GDM1 (cell line): ENCODE results near the gene SNED1.

Experiments used
- DNase-seq: peaks from one replicate; lab custom pipeline; 2025; lab: John Stamatoyannopoulos, UW

The SNED1 gene

GRCh38 chr2:240992572-240993291, 5.7 kb upstream of the SNED1 start:
- no peak for DNase-seq

GRCh38 chr2:240993446-240994170, 4.8 kb upstream of the SNED1 start:
- DNase-seq = no peak

DNA sequence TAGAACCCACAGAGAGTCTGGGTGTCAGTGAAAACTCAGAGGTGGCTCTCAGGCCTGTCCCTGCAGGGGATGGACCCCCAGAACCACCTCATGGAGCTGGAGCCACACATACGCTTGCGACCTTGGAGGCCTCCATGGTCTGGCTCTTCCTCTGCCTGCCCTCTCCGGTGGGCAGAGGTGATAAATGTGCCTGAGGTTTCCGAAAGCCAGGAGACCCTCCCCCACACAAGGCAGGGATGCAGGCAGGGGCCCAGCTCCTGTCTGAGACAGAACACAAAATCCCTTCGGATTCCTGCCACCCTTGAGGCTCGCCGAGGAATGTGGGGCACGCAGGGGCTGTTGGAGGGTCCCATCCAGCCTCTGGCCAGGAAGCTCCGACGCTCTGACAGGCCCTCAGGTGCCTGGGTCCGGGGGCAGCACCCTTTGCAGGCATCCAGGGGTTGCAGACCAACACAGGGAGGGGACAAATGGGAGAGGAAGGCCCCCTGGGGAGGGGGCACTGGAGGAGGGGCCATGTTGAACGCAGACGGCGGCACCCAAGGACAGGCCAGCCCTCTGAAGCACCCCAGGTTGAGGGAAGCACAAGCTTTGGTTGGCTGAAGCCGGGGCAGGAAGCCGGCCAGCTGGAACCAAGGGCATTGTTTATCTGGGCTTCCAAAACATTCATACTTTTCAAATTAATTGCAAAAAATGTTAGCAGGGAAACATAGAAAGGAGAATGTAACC, 4.1 kb upstream of the SNED1 start:
- DNase-seq = no peak

DNA sequence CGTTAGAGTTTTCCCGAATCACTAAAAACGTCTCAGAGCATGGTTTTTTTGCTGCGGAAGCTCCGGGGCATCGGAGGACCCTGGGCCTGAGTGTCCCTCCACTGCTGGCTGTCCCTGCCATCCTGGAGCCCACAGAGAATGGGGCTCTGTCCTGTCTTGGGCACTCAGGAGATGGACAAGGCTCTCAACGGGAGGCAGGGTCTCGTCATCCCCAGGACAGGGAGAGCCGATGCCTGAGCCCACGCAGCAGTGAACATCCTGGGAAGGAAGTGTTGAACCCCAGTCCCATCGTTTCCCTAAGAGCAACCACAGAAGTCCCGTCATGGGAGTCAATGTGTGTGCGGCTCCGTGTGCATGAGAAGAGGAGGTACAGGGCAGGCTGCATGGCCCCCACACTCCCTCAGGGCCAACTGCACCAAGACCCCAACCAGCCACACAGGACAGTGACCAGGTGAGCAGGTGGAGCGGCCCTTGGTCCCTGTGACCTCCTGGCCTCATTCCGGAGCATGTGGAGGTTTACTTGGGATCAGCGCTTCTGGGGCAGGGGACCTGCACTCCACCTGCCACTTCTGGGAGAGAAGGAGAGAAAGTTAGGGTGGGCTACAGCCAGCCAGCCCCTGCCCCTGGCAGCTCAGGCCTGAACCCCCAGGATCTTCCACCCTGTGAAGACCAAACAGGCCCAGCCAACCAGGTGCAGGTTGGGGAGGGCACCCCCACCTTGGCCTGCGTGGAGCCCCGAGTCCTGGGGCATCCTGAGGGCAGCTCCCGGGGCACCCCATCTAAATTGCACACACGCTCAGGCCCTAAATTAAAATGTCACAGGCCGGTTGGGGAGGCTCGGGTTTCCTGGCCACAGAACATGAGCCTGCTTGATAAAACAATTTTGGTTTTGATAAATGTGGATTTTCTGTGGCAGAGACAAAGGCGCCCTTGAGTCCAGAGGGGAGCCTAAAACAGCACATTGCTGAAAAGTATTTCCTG, 3.1 kb upstream of the SNED1 start:
- DNase-seq = no peak

DNA sequence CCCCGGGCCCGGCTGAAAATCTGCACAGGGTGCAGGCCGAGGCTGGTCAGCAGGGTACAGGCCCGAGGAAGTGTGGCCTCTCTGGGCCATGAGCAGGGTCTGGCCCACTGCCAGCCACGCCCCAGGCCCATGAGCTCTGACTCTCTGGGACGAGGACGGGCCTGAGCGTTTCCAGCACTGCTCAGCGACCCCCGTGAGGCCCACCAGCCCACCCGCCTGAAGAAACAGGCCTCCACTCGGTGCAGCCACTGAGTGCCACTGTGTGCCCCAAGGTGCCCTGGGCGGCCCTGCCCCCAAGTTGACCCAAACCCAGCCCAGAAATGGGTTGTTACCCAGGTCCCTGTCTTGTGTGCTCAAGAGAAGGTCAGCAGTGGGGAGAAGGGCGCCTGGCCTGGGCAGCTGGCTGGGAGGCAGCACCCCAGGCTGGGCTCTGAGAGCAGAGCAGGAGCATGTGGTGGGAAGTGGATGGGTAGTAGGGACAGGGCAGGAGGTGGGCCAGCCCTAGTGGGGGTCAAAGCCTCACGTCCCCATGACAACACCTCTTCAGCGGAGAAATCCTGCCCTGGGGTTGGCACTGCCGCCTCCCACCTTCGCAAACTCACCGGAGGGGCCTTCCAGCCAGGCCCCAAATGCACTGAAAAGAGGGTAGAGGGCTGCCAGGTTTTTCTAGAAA, 2.1 kb upstream of the SNED1 start:
- no peak for DNase-seq

- no peak for DNase-seq
Measured at GRCh38 chr2:240996834-240997140, 1.6 kb upstream of the SNED1 start.

DNA sequence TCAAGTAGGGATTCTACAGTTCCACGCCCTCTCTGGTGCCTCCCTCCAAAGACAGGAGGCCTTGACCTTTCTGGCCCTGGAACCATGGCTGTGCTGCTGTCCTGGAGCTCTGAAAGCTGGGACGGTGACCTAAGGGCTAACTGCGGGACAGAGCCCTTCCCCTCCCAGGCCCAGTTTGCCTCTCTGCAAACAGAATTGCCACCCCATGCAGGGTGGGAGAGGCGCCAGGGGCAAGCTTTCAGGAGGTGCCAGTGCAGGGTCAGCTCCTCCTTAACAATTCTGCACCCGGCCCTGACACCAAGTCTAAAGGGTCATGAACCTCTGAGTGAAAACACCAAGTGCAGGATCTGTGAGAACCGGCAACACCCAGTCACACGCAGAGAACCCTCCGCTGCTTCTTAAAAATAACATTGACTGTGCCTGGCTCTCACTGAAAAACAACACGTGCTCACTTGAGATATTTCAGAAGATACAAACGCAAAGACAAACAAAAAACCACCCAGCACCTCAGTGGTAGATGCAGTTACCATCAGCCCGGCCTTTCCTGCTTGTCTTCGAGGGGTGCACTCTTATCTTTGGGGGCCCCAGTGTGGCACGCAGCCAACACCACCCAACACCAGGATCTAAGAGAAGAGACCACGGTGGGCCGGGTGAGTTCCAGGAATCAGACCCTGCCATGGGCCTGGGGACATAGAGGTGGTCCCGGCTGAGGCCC, 1.1 kb upstream of the SNED1 start:
- DNase-seq = no peak

DNA sequence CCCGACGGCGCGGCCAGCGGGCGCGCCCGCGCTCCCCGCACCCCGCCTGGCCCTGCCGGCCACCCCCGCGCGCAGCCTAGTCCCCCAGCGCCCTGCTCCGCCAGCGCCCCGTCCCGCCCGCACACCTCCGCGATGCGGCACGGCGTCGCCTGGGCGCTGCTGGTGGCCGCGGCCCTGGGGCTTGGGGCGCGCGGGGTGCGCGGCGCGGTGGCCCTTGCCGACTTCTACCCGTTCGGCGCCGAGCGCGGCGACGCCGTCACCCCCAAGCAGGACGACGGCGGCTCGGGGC, 232 bp downstream of the SNED1 start:
- DNase-seq = no peak

DNA sequence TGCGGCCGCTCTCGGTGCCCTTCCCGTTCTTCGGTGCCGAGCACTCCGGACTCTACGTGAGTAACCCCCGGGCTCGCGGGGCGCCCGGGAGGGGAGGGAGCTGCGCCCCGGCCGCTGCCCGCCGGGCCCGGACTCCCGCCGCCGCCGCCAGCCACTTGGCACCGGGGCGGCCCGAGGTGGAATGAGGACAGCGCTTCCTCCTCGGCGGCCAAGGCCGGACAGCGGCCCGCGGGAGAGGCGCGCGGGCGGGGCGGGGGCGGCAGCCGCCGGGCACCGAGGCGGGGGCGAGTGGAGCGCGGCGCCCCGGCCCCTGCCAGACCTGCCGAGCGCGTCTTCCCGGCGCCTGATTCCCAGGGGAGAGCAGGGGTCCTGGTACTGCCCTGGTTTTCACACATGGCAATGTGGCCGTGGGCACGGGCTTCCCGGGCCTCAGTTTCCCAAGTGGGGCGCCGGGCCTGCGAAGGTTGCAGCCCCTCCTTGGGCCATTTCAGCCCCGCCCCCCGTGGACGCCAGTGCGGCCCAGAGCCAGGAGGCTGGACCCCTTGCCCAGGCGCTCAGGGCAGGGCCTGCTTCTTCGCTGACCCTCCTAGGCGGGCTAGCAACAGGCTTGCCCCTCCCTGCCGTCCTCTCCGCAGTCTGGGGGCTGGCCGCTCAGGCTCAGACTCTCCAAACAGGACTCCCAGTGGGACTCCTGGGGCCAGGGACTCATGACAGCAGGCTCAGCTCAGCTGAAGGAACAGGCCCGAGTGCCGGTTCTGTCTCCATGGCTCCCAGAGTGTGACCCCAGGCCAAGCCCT, 775 bp downstream of the SNED1 start:
- no peak for DNase-seq

- no peak for DNase-seq
Measured at GRCh38 chr2:240999873-241000541, 1.6 kb downstream of the SNED1 start.

DNA sequence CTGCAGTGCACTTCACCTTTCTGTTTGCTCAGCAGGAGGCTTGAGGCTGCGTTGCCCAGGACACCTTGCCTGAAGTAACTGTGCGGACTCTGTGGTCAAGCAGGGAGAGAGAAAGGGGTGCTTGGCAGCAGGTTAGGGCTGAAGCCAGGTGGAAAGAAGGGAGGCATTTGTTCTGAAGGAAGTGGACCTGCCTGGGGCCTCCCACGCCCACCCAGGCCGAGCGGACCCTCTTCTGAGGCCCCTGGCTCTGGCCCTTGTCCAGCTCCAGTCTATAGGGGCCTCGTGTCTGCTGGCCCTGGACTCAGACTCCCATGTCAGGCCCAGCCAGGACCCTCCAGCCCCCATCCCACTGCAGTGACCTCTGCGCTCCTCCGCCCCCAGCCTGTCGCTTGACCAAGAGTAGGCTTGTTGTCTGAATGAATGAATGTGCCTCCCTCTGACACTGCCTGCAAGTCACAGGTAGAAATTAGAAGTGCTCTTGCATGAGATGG, 2.5 kb downstream of the SNED1 start:
- no peak for DNase-seq

- DNase-seq = no peak
Measured at GRCh38 chr2:241001413-241002274, 3.2 kb downstream of the SNED1 start.

GRCh38 chr2:241002275-241003046, 4.0 kb downstream of the SNED1 start:
- no peak for DNase-seq

- DNase-seq = no peak
Measured at GRCh38 chr2:241003047-241003360, 4.6 kb downstream of the SNED1 start.

GRCh38 chr2:241003369-241003768, 5.0 kb downstream of the SNED1 start:
- no peak for DNase-seq

GRCh38 chr2:241003830-241004564, 5.6 kb downstream of the SNED1 start:
- no peak for DNase-seq

- no peak for DNase-seq
Measured at GRCh38 chr2:241005569-241005968, 7.2 kb downstream of the SNED1 start.
